GM19372 (cell line): ENCODE measurements around the gene RAD21L1.

Experiments used
- ATAC-seq: cut with Tn5 transposase; IDR thresholded peaks from one replicate; pipeline ENCODE4 v1.9.1; 2021; ENCODE audit warnings: mild to moderate bottlenecking, low read depth, moderate library complexity; ENCODE audit not compliant: unreplicated experiment

Gene RAD21L1

DNA sequence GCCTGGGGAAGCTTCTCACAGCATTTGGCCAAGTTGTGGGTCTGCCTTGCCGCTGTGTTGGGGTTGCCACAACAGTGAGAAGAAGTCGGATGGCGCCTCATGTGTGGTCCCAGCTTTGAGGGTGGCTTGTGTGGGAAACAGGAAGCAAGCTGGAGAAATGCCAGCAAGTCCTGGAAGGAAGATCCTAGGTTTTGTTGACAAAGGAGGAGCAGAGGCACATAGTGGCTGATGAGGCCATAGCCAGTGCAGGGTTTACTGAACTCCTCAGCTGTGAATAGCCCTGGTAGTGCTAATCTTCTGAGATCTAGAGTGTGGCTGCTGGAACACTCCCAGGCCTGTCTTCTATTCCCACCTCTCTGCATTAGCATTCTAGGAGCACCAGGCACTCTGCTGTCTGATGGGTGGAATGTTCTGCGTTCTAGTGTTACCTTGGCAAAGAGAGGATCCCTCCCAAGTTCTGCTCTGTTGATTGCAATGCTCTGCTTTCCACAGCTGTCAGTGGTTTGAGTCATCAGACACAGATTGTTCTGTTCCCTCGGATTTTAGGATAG, 65.4 kb downstream of the RAD21L1 start:
- ATAC-seq, result no peak

DNA sequence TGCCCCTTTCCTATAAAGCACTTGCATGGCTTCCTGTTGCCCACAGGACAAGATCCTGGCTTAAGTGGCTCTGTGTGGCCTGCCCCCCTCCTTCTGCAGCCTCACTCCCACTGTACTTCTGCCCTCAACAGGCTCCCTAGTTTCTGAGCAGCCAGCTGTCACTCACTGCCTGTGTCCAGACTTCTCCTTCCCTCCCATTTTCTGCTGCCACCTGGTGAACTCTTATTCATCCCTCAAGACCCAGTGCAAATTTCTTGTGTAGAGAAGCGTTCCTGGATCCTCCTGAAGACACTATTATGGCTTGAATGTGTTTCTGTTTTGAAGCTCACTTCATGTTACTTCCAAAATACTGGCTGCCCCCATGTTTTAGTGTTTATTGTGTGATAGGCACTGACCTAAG, 66.8 kb downstream of the RAD21L1 start:
- no peak for ATAC-seq

DNA sequence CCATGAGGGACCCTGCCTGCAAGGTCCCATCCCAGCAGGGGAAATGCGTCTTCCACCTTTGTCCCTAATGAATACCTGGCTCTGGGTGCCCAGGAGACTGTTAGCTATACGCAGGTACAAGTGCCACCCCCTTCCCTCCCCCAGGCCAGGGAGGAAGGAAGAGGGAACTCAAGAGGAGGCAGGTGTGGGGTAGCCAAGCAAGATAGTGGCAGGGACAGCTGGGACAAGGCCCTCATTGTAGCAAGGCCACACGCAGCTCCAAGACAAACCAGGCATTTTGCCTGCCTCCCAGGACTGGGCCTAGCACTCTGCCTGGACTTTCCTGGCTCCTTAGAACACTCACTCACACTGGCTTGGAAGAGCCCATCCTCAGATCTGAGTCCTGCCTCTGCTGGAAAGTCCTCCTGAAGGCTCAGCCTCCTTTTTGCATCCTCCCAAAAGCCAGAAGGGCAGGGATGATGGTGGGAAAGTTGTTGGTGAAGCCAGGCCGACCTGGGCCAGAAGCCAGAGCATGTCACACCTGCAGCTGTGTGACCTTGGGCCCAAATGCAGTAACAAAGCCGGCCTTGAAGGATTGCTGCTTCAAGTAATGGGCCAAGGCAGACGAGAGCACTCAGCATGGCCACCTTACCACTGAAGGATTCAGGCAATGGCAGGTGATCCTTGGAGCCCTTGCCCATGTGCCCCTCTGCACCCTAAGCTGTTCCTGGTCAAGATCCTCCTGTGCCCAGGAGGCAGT, 68.0 kb downstream of the RAD21L1 start:
- ATAC-seq, result no peak

DNA sequence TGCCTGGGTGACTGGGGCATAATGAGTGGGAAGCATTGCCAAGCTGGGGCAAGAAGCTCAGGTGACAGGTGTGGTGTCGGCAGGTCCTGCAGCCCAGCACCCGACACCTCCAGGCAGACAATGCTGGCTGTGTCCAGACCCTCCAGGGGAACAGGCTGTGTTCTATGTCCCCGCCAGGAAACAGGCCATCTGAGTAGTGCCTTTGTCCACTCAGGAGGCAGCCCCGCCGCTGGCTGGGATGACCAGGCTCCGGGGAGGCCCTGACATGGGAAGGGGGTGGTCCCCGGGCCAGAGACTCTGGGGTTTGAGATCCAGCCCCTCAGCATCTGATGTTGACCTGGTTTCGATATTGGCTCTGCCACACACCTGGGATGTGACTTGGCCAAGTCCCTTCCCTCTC, 68.7 kb downstream of the RAD21L1 start:
- no peak for ATAC-seq

DNA sequence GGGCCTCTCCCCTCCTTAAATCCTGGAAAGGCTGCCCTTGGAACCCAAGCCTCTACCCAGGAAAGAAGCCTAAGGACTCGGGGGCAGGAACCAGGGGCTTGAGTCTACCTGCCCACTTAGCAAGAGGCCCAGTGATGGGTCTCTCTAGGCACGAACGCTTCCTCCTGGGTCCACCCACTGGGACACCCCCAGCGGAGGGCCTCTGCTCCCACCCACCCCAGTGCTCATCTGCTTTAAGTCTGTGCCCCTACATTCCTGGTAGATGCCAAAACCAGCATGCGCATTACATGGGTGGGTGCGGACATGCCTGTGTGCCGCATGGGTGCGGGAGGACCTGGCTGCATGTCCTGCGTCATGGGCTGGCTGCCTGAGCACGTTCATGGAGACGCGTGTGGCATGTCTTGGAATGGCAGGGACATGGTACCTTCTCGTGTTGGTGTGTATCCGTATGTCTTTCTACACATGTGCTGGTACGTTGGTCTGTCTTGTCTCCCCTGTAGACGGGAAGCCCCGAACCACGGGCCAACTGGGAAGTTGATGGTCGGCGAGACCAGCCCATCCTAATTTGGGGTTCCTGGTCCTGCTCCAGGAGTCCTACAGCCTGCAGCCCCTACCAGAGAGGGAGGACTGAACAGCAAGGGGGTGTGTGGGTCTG, 69.6 kb downstream of the RAD21L1 start:
- ATAC-seq, result no peak

DNA sequence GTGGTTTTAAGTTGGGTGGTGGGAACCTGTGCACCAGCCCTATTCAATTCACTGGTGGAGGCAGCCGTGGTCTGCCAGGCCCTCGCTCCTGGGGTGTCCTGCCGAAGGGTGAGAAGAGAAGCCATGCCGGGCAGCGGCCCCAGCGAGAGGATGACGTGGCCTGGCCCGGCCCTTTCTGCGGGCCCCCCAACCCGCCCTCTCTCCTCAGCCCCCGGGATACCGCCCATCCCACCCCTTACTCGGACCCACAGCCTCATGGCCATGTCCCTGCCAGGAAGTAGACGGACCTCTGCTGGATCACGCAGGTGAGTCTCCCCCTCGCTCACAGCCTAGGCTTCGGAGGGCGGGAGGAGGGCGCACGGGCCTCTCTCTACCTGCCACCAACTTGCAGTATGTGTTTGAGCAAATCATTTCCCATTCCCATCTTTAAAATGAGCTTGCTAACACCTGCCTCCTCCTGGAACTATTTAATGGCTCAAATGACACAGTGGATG, 70.3 kb downstream of the RAD21L1 start:
- ATAC-seq, result no peak

DNA sequence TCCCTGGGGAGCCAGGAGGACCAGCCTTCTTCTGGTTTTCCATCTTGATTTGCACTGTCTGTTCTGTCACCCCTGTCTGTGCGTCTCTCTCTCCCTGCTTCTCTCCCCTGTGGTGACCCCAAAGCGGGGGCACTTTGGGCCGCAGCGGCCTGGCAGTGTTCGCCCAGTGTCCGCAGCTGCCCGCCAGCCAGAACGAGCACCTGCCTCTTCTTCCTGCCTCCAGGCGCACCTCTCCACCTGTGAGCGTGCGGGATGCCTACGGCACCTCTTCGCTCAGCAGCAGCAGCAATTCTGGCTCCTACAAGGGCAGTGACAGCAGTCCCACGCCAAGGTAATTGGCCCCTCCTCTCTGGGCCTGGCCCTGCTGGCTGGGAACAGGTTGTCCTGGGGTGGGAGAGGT, 71.1 kb downstream of the RAD21L1 start:
- no peak for ATAC-seq

DNA sequence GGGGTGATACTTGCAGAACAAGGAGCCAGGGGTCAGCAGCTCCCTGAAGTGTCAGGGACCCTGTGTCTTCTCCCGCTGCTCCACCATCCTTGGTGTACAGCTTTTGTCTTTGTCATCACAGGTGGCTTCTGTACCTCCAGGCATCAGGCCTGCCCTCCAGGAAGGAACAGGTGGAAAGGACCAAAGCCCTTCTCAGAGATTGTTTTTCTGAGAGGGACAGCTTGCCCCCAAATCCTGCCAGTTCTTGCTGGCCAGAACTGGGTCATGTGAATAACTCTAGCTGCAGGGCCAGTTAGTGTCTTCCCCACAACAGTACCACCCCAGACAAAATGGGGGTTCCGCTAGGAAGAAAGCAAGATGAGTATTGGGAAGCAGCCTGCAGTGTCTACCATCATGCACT, 71.6 kb downstream of the RAD21L1 start:
- ATAC-seq, result no peak

DNA sequence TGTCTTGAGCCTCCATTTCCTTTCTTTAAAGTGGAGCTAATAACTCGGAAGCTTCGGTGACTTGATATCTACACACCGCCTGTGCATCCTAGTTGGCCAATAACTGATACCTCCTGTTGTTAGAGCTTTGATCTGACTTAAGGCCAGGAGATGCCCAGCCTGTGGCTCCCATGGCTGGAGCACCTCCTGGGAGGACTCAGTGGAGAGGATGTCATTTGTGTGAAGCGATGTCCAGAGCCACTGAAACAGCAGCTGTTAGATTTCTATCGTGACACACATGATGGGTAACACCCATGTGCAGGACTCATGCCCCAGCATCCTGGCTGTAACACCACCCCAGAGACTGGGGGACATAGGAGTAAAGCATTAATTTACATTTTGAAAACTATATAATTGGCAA, 72.3 kb downstream of the RAD21L1 start:
- no peak for ATAC-seq

DNA sequence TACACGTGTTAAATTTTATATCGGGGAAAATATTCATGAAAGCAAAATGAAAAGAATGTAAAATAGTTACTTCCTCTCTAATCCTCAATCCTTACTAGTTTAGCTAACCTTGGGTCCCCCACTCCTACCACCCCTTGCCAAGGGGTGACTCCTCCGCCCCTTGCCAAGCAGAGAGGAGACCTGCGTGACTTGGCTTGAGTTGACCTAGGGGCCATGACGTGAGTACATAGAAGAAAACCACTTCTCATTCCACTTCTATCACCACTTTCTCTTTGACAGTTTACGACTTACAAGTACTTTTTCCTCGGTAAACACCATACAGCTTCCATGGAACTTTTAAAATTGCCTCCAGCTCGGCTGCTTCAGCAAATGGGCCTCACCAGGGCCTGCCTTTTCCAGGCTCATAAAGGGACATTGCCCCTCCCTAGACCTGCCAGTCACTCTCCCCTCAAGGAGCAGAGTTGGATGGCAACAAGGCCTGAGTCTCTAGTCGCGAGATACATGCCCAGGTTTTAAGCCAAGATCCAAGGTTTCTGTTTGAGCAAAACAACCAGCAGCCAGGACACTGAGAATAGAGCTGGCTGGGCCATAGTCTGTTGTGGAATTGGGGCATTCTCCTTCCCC, 73.2 kb downstream of the RAD21L1 start:
- ATAC-seq, result no peak

DNA sequence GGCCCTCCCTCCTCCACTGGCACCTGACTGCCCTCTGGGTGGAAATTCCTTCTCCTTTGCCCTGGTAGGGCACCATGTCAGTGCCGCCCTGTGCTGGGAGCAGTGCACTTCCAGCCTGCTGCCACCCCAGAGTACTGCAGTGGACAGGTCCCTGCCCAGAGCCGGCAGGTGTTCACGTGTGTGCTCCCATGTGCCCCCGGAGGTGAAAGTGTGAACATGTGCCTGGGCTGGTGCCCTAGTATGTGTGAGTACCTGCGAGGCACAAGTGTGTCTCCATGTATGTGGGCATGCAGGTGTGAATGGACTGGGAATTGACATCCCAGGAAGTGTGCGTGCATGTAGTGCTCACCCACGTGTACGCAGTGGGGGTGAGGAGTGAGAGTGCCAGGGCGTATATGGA, 73.7 kb downstream of the RAD21L1 start:
- ATAC-seq, result no peak

DNA sequence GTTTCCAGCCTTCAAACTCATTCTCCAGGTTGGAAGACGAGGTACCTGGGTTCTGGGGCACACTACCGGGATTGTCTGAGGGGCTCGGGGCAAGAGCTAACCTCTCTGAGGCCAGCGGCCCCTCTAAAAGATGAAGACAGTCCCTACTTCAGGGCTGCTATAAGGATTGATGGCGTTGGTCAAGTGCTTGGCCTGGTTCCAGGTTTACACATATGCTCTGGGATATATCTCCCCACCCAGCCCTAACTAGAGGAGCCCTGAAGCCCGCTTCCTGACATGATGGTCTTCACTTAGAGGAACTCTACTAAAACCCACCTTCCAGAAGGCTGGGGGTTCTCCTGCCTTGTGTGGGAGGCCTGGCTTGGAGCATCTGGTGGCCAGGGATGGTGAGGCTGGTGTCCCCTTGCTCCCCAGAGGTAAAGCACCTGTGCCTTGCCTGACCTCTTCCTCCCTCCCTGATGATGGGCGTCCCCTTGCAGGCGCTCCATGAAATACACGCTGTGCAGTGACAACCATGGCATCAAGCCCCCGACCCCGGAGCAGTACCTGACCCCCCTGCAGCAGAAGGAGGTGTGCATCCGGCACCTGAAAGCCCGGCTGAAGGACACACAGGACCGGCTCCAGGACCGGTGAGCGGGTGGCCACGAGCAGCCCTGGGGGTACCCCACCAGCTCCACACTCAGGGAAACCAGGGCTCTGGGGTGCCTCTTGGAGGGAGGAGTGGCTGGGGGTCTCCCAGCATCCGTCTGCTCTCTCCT, 74.4 kb downstream of the RAD21L1 start:
- ATAC-seq, result no peak

DNA sequence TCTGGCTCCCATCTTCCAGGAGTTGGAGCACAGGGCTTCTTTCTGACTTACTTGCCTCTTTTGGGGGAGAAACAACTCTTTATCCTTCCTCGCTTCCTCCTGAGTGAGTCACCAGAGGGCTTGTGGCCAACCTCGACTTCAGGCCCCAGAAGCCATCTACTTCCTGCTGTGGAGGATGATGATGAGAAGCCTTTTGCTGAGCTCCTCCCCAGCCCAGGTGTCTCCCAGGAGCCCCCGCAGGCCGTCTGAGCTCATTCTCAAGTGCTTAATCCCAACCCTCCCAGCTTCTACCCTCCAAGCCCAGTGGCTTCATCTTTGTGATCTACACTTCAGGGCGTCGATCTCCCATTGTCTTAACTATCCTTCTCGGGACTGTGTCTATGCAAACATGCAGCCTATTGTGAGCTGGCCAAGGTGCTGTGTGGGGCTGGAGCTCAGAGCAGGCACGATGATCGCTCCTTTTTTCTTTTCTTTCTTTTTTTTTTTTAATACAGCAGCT, 75.2 kb downstream of the RAD21L1 start:
- no peak for ATAC-seq

DNA sequence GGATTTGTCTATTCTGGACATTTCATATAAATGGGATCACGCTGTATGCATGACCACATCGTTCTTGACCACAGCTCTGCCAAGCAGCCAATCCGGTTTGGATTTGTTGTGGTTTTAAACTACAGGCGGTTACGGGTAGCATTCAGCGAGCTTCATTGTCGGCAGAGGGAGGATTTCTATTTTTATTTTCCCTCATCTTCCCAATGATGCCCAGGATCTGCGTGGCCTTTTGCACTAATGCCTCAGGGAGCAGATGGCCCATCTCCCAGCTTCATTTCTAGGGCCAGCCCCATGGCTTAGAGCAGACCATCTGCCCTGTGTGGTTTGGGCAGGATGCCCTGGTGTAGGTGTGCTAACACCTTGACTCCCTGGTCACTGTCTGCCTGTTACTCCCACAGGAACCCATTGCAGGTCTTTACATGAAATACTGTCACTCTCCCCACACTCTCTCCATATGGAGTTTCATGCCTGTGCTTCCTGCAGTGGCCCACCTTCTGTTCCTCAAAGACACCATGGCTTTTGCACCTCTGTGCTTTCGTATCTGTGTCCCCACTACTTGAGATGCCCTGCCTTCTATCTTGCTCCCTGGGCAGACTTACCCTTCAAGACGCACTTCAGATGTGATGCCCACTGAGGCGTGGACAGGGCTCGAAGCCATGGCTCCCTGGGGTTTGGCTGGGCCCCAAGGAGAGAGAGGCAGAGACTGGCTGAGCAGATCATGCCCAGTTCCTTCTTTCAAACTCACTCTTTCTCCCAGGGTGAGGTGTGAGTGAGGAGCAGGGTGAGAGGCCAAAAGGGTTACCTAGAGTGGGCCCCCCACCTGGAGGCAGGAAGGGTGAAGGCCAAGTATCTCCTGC, 77.1 kb downstream of the RAD21L1 start:
- no peak for ATAC-seq

DNA sequence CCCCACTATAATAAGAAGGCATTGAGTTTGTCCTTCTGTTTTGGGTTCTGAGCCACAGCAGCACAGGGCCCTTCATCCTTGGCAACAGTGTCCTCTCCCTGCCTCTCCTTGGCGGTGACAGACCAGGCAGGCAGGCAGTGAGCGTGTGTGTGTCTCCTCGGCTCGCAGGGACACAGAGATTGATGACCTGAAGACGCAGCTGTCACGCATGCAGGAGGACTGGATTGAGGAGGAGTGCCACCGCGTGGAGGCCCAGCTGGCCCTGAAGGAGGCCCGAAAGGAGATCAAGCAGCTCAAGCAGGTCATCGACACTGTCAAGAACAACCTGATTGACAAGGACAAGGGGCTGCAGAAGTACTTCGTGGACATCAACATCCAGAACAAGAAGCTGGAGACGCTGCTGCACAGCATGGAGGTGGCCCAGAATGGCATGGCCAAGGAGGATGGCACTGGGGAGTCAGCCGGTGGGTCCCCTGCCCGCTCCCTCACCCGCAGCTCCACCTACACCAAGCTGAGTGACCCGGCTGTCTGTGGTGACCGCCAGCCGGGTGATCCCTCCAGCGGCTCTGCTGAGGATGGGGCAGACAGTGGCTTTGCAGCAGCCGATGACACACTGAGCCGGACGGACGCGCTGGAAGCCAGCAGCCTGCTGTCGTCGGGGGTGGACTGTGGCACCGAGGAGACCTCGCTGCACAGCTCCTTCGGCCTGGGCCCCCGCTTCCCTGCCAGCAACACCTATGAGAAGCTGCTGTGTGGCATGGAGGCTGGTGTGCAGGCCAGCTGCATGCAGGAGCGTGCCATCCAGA, 79.1 kb downstream of the RAD21L1 start:
- ATAC-seq, result no peak
